Measurements from ENCODE around the gene PNN. TPM values are rescaled to one million over a fixed set of nuclear protein-coding genes. Genes with fewer than 3 reads are reported as not detected.

Gene PNN
- total and polyA plus RNA-seq, 3 experiments from 2014 or later: 29.8 to 94.0 (median 92.5) TPM

Other genes with a start within 250 kb of the PNN start
- gene SEC23A, start 72.0 kb upstream of the PNN start, total RNA-seq: 10 to 100 TPM; 37.4 to 37.9 TPM
- 43.6 TPM for gene SEC23A, start 72.0 kb upstream of the PNN start, polyA plus RNA-seq
- gene GEMIN2, start 60.9 kb upstream of the PNN start, total RNA-seq: 10 to 100 TPM; 17.0 to 18.1 TPM
- 10.1 TPM for gene GEMIN2, start 60.9 kb upstream of the PNN start, polyA plus RNA-seq
- gene TRAPPC6B, start 4.9 kb upstream of the PNN start, total RNA-seq: 10 to 100 TPM; 25.9 to 28.7 TPM
- gene TRAPPC6B, start 4.9 kb upstream of the PNN start, polyA plus RNA-seq: 14.4 TPM
- gene MIA2, start 58.7 kb downstream of the PNN start, total RNA-seq: 10 to 100 TPM; 19.5 to 21.0 TPM
- gene MIA2, start 58.7 kb downstream of the PNN start, polyA plus RNA-seq: 27.8 TPM